ENCODE data around the gene MFGE8.

MFGE8 gene

DNA sequence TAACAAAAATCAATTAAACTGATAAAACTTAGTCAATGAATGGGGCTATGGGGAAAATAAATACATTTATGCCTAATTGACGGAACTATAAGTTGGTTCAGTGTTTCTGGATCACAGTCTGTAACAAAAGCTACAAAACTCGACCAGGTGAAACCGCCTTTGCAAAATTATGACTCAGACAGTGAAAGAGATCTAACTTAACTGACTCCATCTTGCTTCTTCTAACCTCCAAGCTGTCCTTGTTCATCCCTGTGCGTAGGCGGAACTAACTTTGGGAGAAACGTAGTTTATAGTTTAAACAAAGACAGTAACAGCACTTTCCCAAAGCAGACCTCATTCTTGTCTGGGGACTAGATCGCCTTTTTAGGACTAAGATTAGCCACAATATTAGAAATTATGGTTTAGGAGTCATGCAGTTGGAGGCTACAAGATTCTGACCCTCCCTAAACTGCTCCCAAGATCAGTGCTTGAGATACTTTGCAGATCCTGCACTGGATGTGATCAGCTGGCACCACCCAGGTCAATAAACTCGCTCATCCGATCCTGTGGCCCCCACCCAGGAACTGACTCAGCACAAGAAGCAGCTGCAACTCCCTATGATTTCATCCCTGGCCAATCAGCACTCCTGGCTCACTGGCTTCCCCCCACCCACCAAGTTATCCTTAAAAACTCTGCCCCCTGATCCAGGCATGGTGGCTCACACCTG, 7.2 kb upstream of the MFGE8 start:
- no peak for DNase-seq (ENCODE audit: low read depth in 2 of 2)

DNA sequence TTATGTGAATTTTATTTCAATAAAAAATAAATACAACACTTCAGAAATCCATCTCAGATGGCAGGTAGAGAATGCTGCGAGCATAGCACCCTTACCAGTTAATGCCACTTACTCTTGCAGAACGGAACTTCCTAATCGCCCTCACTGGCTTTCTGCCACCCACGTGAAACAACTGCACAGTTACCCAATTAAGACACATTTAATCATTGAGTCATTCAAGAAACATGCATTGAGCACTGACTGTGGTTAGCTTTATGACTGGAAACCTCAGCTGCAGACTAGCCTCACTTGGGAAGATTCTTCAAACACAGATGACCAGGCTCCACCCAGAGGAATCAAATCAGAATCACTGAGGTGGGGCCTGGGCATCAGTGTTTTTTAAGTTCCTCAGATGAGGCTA, 5.6 kb upstream of the MFGE8 start:
- peak; percentile 93 for DNase-seq (ENCODE audit: low read depth in 2 of 2)

- no peak for DNase-seq (ENCODE audit: low read depth in 2 of 2)
Observed at GRCh38 chr15:88917760-88918159, 4.6 kb upstream of the MFGE8 start.

- no peak for DNase-seq (ENCODE audit: low read depth in 2 of 2)
Observed at GRCh38 chr15:88915354-88915753, 2.2 kb upstream of the MFGE8 start.

- DNase-seq (ENCODE audit: low read depth in 2 of 2): no peak
Observed at GRCh38 chr15:88913850-88914169, 631 bp upstream of the MFGE8 start.

- DNase-seq (ENCODE audit: low read depth in 2 of 2): no peak
Observed at GRCh38 chr15:88912500-88912921, 668 bp downstream of the MFGE8 start.

DNA sequence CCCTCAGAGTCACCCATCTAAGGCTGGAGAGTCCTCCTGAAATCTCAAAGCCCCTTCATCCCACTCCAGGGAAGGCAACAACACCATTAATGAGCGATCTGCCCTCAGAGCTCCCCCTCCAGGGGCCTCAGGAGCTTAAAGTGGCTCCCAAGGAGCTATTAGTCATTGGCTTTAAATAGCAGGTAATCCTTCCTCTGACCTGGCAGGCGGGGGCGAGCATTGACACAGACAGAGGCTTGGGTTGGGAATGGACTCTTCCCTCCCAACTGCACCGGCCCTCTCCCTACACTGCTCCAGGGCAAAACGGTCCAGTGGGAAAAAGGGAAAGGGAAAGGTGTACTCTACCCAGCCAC, 1.4 kb downstream of the MFGE8 start:
- DNase-seq (ENCODE audit: low read depth in 2 of 2): no peak

- no peak for DNase-seq (ENCODE audit: low read depth in 2 of 2)
Observed at GRCh38 chr15:88909956-88910831, 3.0 kb downstream of the MFGE8 start.

- DNase-seq (ENCODE audit: low read depth in 2 of 2): no peak
Observed at GRCh38 chr15:88908697-88909621, 4.2 kb downstream of the MFGE8 start.

GRCh38 chr15:88908123-88908522, 5.1 kb downstream of the MFGE8 start:
- DNase-seq (ENCODE audit: low read depth in 2 of 2): no peak

- no peak for DNase-seq (ENCODE audit: low read depth in 2 of 2)
Observed at GRCh38 chr15:88907111-88907510, 6.1 kb downstream of the MFGE8 start.

GRCh38 chr15:88906551-88906950, 6.6 kb downstream of the MFGE8 start:
- no peak for DNase-seq (ENCODE audit: low read depth in 2 of 2)

GRCh38 chr15:88906130-88906529, 7.0 kb downstream of the MFGE8 start:
- no peak for DNase-seq (ENCODE audit: low read depth in 2 of 2)

DNA sequence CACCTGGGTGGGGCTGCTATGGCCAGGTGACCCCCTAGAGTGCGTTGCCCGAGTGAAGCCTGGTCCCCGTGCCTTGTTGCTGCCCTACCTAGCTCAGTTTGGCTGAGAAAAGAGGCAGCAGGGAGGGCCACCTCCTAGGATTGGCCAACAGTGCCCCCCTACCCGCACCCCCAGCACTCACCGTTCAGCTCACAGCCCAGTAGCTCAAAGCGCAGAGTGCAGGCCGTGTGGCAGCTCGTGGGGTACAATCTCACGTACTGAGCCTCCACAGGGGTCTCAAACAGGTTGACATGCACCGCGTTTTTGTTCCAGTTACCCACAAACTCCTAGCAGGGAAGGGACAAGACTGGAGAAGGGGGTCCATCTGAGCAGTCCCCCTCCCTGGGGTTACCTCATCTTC, 7.6 kb downstream of the MFGE8 start:
- no peak for DNase-seq (ENCODE audit: low read depth in 2 of 2)

GRCh38 chr15:88904624-88905327, 8.4 kb downstream of the MFGE8 start:
- DNase-seq (ENCODE audit: low read depth in 2 of 2): no peak

DNA sequence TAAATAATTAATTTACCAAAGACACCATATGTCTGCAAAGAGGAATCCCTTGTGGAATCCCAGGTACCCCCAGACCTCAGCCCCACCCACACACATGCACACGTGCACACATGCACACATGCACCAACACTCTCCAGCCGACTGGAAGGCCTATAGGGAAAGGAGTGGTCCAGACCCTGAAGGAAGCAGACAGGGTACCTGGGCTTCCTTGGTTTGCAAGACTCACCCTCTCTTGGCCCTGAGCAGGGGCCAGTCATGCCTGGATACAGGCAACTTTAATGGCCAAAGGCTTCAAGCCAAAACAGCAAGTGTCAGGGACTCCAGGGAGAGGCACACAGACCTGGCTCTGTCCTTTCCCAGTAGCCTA, 8.9 kb downstream of the MFGE8 start:
- DNase-seq (ENCODE audit: low read depth in 2 of 2): no peak

DNA sequence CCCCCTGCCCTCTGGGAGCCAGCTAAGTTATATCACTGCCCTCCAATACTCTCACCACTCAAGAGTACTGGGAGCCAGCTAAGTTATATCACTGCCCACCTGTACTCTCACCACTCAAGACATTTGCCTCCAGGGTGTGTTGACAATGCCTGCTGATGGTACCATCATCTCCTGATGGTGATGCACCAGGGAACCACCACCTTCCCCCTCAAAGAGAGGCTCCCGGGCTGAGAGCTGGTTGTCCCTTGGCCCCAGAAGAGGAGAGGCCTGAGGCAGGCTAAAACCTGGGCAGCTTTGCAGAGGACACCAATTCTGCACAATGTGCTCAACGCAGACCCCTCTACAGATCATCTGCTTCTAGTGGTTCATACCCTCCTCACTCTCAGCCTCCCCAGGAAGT, 10.3 kb downstream of the MFGE8 start:
- DNase-seq (ENCODE audit: low read depth in 2 of 2): no peak

- no peak for DNase-seq (ENCODE audit: low read depth in 2 of 2)
Observed at GRCh38 chr15:88902221-88902835, 10.9 kb downstream of the MFGE8 start.

GRCh38 chr15:88901508-88902220, 11.5 kb downstream of the MFGE8 start:
- no peak for DNase-seq (ENCODE audit: low read depth in 2 of 2)

DNA sequence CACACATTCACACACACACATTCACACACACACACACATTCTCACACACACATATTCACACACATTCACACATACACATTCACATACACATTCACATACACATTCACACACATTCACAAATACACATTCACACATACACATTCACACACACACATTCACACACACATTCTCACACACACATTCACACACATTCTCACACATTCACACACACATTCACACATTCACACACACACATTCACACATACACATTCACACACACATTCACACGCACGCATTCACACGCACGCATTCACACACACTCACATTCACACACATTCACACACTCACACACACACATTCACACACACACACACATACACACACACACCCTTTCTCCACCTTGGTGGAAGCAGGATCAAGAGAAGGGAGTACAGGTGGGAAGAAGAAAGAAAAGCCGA, 12.2 kb downstream of the MFGE8 start:
- DNase-seq (ENCODE audit: low read depth in 2 of 2): no peak

All from fibroblast of skin of left biceps (primary cell).